Testis (tissue), 2 donors: ENCODE measurements around the gene ALOX15.

Experiments
- POLR2A ChIP-seq: fragments of 450-650 bp; IDR thresholded peaks from one replicate; pipeline ENCODE4 v1.6.1; 2017; ENCODE audit warnings: antibody characterized with exemption, mild to moderate bottlenecking, moderate library complexity
- TF ChIP-seq, protein P1 (sequence below), 3 experiments: fragments of 450-650 bp in 2 of 3; fragments of 200-600 bp in 1 of 3; sonication (generic) in 1 of 3; IDR thresholded peaks; one replicate each; pipeline ENCODE4 v1.5.1; 2016 to 2019; ENCODE audit warnings: antibody characterized with exemption in 3 of 3, mild to moderate bottlenecking in 2 of 3, moderate library complexity in 1 of 3

GRCh38 chr17:4631431-4631830, 10.0 kb downstream of the ALOX15 start:
- TF ChIP-seq, protein P1, sequence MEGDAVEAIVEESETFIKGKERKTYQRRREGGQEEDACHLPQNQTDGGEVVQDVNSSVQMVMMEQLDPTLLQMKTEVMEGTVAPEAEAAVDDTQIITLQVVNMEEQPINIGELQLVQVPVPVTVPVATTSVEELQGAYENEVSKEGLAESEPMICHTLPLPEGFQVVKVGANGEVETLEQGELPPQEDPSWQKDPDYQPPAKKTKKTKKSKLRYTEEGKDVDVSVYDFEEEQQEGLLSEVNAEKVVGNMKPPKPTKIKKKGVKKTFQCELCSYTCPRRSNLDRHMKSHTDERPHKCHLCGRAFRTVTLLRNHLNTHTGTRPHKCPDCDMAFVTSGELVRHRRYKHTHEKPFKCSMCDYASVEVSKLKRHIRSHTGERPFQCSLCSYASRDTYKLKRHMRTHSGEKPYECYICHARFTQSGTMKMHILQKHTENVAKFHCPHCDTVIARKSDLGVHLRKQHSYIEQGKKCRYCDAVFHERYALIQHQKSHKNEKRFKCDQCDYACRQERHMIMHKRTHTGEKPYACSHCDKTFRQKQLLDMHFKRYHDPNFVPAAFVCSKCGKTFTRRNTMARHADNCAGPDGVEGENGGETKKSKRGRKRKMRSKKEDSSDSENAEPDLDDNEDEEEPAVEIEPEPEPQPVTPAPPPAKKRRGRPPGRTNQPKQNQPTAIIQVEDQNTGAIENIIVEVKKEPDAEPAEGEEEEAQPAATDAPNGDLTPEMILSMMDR (IDR thresholded peaks at IDR 0.05), result no peak
- TF ChIP-seq POLR2A, result no peak
